H1 (cell line): ENCODE results near the gene HSPA2. TPM values are rescaled to one million over a fixed set of nuclear protein-coding genes. Genes with fewer than 3 reads are reported as not detected.

ENCODE experiments used
- CTCF ChIA-PET: fragments of 300-600 bp; sonication (Branson Sonifier 250); formaldehyde crosslinking; loops from one replicate; lab custom pipeline; 2021; ENCODE audit not compliant: partially characterized antibody; lab: Charles Lee
- POLR2A ChIA-PET: fragments of 300-600 bp; sonication (Branson Sonifier 250); formaldehyde crosslinking; loops from one replicate; lab custom pipeline; 2021; ENCODE audit warnings: inconsistent platforms; ENCODE audit not compliant: partially characterized antibody; lab: Charles Lee
- DNase-seq, 2 experiments: peaks; one replicate each; pipeline versions ENCODE4 v3.0.0 to v3.0.0-alpha.2; 2010 to 2022; ENCODE audit warnings: low spot score in 2 of 2, low read depth in 1 of 2, mixed read lengths in 1 of 2
- FAIRE-seq: peaks from 2 replicates; lab custom pipeline; 2011; peaks lifted over from hg19 to GRCh38; lab: Jason Lieb, UNC
- H2AFZ ChIP-seq: 2 replicates; pipeline ENCODE4 v1.8.1; 2012; ENCODE audit warnings: low read length, inconsistent platforms
- H2AK5ac ChIP-seq: 2 replicates; pipeline ENCODE4 v1.6.1; 2013; ENCODE audit warnings: low read depth, low read length
- H2BK120ac ChIP-seq: replicated peaks from 2 replicates; pipeline ENCODE3; 2013; ENCODE audit warnings: low read depth, low read length, inconsistent platforms
- H2BK12ac ChIP-seq: 2 replicates; pipeline ENCODE4 v1.6.1; 2013; ENCODE audit warnings: low read depth, low read length
- H2BK15ac ChIP-seq: 2 replicates; pipeline ENCODE4 v1.6.1; 2013; ENCODE audit warnings: low read length
- H2BK20ac ChIP-seq: 2 replicates; pipeline ENCODE4 v1.6.1; 2013; ENCODE audit warnings: low read length
- H2BK5ac ChIP-seq: 2 replicates; pipeline ENCODE4 v1.6.1; 2013; ENCODE audit warnings: low read depth, low read length
- H3K14ac ChIP-seq: 2 replicates; pipeline ENCODE4 v1.6.1; 2013; ENCODE audit warnings: inconsistent platforms; ENCODE audit not compliant: insufficient read length
- H3K18ac ChIP-seq: 2 replicates; pipeline ENCODE4 v1.6.1; 2013; ENCODE audit warnings: low read length; ENCODE audit errors: extremely low read depth
- H3K23ac ChIP-seq: 2 replicates; pipeline ENCODE4 v1.6.1; 2013; ENCODE audit warnings: inconsistent platforms; ENCODE audit not compliant: insufficient read length
- H3K23me2 ChIP-seq: 2 replicates; pipeline ENCODE4 v1.6.1; 2013; ENCODE audit warnings: low read depth, low read length
- H3K27ac ChIP-seq: 2 replicates; pipeline ENCODE4 v1.6.1; 2011; ENCODE audit warnings: low read depth, low read length, inconsistent platforms
- H3K27me3 ChIP-seq, 4 experiments: replicated peaks in 1 of 4; 1 replicate in 1 of 4; 2 replicates in 3 of 4; pipeline versions ENCODE4 v1.6.1 to v1.8.1; 2011 to 2013; ENCODE audit warnings: low read length in 3 of 4, mild to moderate bottlenecking in 3 of 4, inconsistent platforms in 2 of 4, mixed read lengths in 2 of 4, moderate library complexity in 1 of 4; ENCODE audit not compliant: control insufficient read depth in 3 of 4, insufficient read depth in 3 of 4; ENCODE audit errors: extremely low read depth in 1 of 4
- H3K36me3 ChIP-seq, 4 experiments: 2 replicates each; pipeline versions ENCODE4 v1.6.1 to v1.8.1; 2011 to 2013; ENCODE audit warnings: mild to moderate bottlenecking in 4 of 4, low read length in 3 of 4, moderate library complexity in 2 of 4, control low read depth in 1 of 4, inconsistent platforms in 1 of 4; ENCODE audit not compliant: insufficient read depth in 4 of 4, control insufficient read depth in 2 of 4
- H3K4ac ChIP-seq: replicated peaks from 2 replicates; pipeline ENCODE3; 2013; ENCODE audit warnings: low read length, low read depth, mixed read lengths, inconsistent platforms; ENCODE audit not compliant: insufficient read length
- H3K4me1 ChIP-seq, 4 experiments: replicated peaks in 1 of 4; 1 replicate in 1 of 4; 2 replicates in 3 of 4; pipeline versions ENCODE4 v1.6.1 to v1.8.1; 2011 to 2013; ENCODE audit warnings: low read length in 3 of 4, inconsistent platforms in 2 of 4, mixed read lengths in 1 of 4; ENCODE audit not compliant: insufficient read depth in 4 of 4, control insufficient read depth in 3 of 4
- H3K4me2 ChIP-seq, 2 experiments: 2 replicates each; pipeline versions ENCODE4 v1.6.1 to v1.8.1; 2011 to 2013; ENCODE audit warnings: low read depth in 2 of 2, low read length in 2 of 2, control low read depth in 1 of 2, inconsistent platforms in 1 of 2, mild to moderate bottlenecking in 1 of 2; ENCODE audit not compliant: insufficient read depth in 1 of 2
- H3K4me3 ChIP-seq, 4 experiments: fragments of 200-600, 300-600 bp in 1 of 4; sonication (generic), shearing (Covaris generic), sonication (Bioruptor Twin) in 1 of 4; 2 replicates each; pipeline versions ENCODE4 v1.5.1 to v1.8.1; 2011 to 2016; ENCODE audit warnings: low read length in 4 of 4, low read depth in 3 of 4, control low read depth in 2 of 4, inconsistent platforms in 2 of 4, mild to moderate bottlenecking in 2 of 4, mixed read lengths in 1 of 4, moderate library complexity in 1 of 4; ENCODE audit not compliant: insufficient read depth in 2 of 4; ENCODE audit errors: extremely low read depth in 1 of 4
- H3K56ac ChIP-seq: replicated peaks from 2 replicates; pipeline ENCODE3; 2013; ENCODE audit warnings: low read depth, mild to moderate bottlenecking, mixed read lengths, low read length, inconsistent platforms; ENCODE audit not compliant: insufficient read length
- H3K79me1 ChIP-seq: 2 replicates; pipeline ENCODE4 v1.6.1; 2013; ENCODE audit warnings: low read depth, low read length, control low read depth
- H3K79me2 ChIP-seq, 2 experiments: 2 replicates each; pipeline versions ENCODE4 v1.6.1 to v1.8.1; 2012 to 2013; ENCODE audit warnings: low read length in 2 of 2, mild to moderate bottlenecking in 2 of 2, inconsistent platforms in 1 of 2; ENCODE audit not compliant: insufficient read depth in 2 of 2, control insufficient read depth in 1 of 2
- H3K9ac ChIP-seq, 4 experiments: replicated peaks in 1 of 4; 1 replicate in 1 of 4; 2 replicates in 3 of 4; pipeline versions ENCODE4 v1.6.1 to v1.8.1; 2011 to 2013; ENCODE audit warnings: low read depth in 3 of 4, low read length in 3 of 4, control low read depth in 2 of 4, mild to moderate bottlenecking in 2 of 4, moderate library complexity in 2 of 4, inconsistent platforms in 1 of 4; ENCODE audit errors: extremely low read depth in 1 of 4
- H3K9me3 ChIP-seq, 2 experiments: 2 replicates each; pipeline versions ENCODE4 v1.6.1 to v1.8.1; 2012 to 2013; ENCODE audit warnings: mild to moderate bottlenecking in 2 of 2, moderate library complexity in 2 of 2, control low read depth in 1 of 2, inconsistent platforms in 1 of 2, low read depth in 1 of 2, low read length in 1 of 2, mixed read lengths in 1 of 2; ENCODE audit not compliant: insufficient read depth in 2 of 2
- H4K20me1 ChIP-seq, 2 experiments: replicated peaks in 1 of 2; 2 replicates each; pipeline versions ENCODE3 to v1.8.1; 2011 to 2013; ENCODE audit warnings: inconsistent platforms in 2 of 2, low read length in 2 of 2, mild to moderate bottlenecking in 1 of 2; ENCODE audit not compliant: insufficient read depth in 2 of 2, control insufficient read depth in 1 of 2
- H4K5ac ChIP-seq: 2 replicates; pipeline ENCODE4 v1.6.1; 2013; ENCODE audit warnings: low read length, low read depth, mixed read lengths, inconsistent platforms; ENCODE audit not compliant: insufficient read length
- H4K8ac ChIP-seq: 2 replicates; pipeline ENCODE4 v1.8.0; 2013; ENCODE audit warnings: mild to moderate bottlenecking, moderate library complexity, low read length, inconsistent platforms; ENCODE audit not compliant: insufficient read depth; ENCODE audit errors: extremely low read depth
- H4K91ac ChIP-seq: replicated peaks from 2 replicates; pipeline ENCODE3; 2013; ENCODE audit warnings: low read length, mixed read lengths, inconsistent platforms; ENCODE audit not compliant: insufficient read length
- CBX8 ChIP-seq: fragments of 300-800, 300-1000 bp; sonication (generic); IDR thresholded peaks from 2 replicates; pipeline ENCODE4 v1.7.1; 2016; ENCODE audit warnings: low read depth, low read length, borderline replicate concordance
- EGR1 ChIP-seq: IDR thresholded peaks from 2 replicates; pipeline ENCODE4 v1.6.1; 2011; ENCODE audit warnings: low read depth, low read length, borderline replicate concordance
- POU5F1 ChIP-seq: IDR thresholded peaks from 2 replicates; pipeline ENCODE4 v1.6.1; 2011; ENCODE audit warnings: low read depth, mild to moderate bottlenecking, low read length, moderate library complexity
- RNF2 ChIP-seq: fragments of 200-900, 300-1000 bp; sonication (generic); IDR thresholded peaks from 2 replicates; pipeline ENCODE4 v1.7.1; 2016; ENCODE audit warnings: borderline replicate concordance, low read depth, mild to moderate bottlenecking, antibody characterized with exemption, low read length; ENCODE audit not compliant: poor library complexity, severe bottlenecking; ENCODE audit errors: missing control alignments
- whole genome bisulfite sequencing, 2 experiments: shearing (Covaris generic) in 1 of 2; methylation state at CpG; one replicate each; pipeline versions ENCODE4 v1.1.6 to v1.1.7; 2013 to 2015; ENCODE audit warnings: low lambda C conversion rate in 2 of 2, mixed read lengths in 2 of 2, inconsistent platforms in 1 of 2, low coverage in 1 of 2, missing lambda C conversion rate in 1 of 2; ENCODE audit not compliant: insufficient replicate concordance in 2 of 2, insufficient coverage in 1 of 2, insufficient read length in 1 of 2; ENCODE audit errors: extremely low coverage in 1 of 2, missing lambda C conversion rate in 1 of 2; 5-methylcytosine and 5-hydroxymethylcytosine counted together
- polyA plus RNA-seq, 7 experiments: library from polyadenylated mRNA; depleted of rRNA in 3 of 7; stranded (reverse) in 5 of 7; unstranded in 2 of 7; fragments of >200 nt in 5 of 7; fragments of 200-250 nt in 2 of 7; gene quantifications; 1 replicate in 5 of 7; 2 replicates in 1 of 7; 4 replicates in 1 of 7; pipeline versions ENCODE4 v1.2.1 to v1.2.3, GENCODE V29; 2011 to 2013; ENCODE audit warnings: missing spikeins in 2 of 7, mixed read lengths in 2 of 7
- total RNA-seq: library from RNA; stranded (reverse); fragmentation: NEBNext Ultra II Directional; extraction: Animal tissue kit (Norgen Biotek cat#: 25700); gene quantifications from 2 replicates; pipeline ENCODE4 v1.2.1, GENCODE V29; 2021
- TF ChIP-seq, protein P1 (sequence below): IDR thresholded peaks from 2 replicates; pipeline ENCODE4 v1.6.1; 2011; ENCODE audit warnings: low read depth, mild to moderate bottlenecking, low read length; ENCODE audit not compliant: insufficient read depth
- TF ChIP-seq, protein P2 (sequence below): IDR thresholded peaks from 2 replicates; pipeline ENCODE4 v1.6.1; 2011; ENCODE audit warnings: low read length, improper control_type of control experiment

The HSPA2 gene
- total and polyA plus RNA-seq, 2 of the 8 experiments (the other 6 are each of a cell fraction or from before 2014, with no cell fraction given), result 30.5 to 82.9 TPM

DNA sequence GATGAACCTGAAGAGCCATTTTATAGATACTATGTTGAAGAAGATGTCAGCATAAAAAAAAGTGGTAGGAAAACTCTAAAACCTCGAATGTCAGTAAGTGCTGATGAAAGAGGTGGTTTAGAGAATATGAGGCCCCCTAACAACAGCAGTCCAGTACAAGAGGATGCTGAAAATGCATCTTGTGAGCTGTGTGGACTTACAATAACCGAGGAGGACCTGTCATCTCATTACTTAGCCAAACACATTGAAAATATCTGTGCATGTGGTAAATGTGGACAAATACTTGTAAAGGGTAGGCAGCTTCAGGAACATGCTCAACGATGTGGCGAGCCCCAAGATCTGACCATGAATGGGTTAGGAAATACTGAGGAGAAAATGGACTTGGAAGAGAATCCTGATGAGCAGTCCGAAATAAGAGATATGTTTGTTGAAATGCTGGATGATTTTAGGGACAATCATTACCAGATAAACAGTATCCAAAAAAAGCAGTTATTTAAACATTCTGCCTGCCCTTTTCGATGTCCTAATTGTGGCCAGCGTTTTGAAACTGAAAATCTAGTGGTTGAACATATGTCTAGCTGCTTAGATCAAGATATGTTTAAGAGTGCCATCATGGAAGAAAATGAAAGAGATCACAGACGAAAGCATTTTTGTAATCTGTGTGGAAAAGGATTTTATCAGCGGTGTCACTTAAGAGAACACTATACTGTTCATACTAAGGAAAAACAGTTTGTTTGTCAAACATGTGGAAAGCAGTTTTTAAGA is 17.8 kb upstream of the HSPA2 start:
- WGBS, 2 experiments, result 86% methylated on average over 9 of the region's 9 CpGs; no CpG with 5 or more reads in 1 of the 2 experiments
- no peak overlapping the region for H3K56ac ChIP-seq
- H4K91ac ChIP-seq, result no peak overlapping the region
- no peak overlapping the region for H2BK15ac ChIP-seq
- H3K27me3 ChIP-seq, result no peaks in the 10 kb centered on the region
- H3K36me3 ChIP-seq, result peaks cover 0 to 17% (median 7%) of the 10 kb centered on the region in 4 experiments; a peak in 5 of 8 replicates
- no peak overlapping the region for H2BK5ac ChIP-seq
- H3K79me2 ChIP-seq, result peaks cover 0 to 23% of the 10 kb centered on the region in 2 experiments; a peak in 2 of 4 replicates
- DNase-seq, result no peak
- no peaks in the 10 kb centered on the region for H3K4me1 ChIP-seq
- H4K8ac ChIP-seq, result no peak overlapping the region; the same call in 1 of the 2 replicates
- no peak overlapping the region for H3K9ac ChIP-seq
- FAIRE-seq, result no peak
- H4K20me1 ChIP-seq, result peaks cover 1 to 2% of the 10 kb centered on the region in 2 experiments
- H3K79me1 ChIP-seq, result peaks cover 2% of the 10 kb centered on the region; the same call in 1 of the 2 replicates
- no peak overlapping the region for H2BK120ac ChIP-seq
- H3K18ac ChIP-seq, result no peak overlapping the region
- no peak overlapping the region for H3K14ac ChIP-seq
- H2BK12ac ChIP-seq, result no peak overlapping the region
- H3K4ac ChIP-seq, result no peak overlapping the region
- no peaks in the 10 kb centered on the region for H3K23me2 ChIP-seq
- POLR2A ChIA-PET, result interaction anchor here (0.9 to 5.5 kb wide), 5 partner anchors 12 to 68 kb away, joined by 3 to 27 read pairs (median 5); partner anchors contain the start of genes HSPA2 and ZBTB1
- no peak overlapping the region for H2AK5ac ChIP-seq
- H3K4me2 ChIP-seq, result no peak overlapping the region
- no peak overlapping the region for H2AFZ ChIP-seq
- H3K9me3 ChIP-seq, result no peaks in the 10 kb centered on the region; a peak in 1 of 4 replicates
- no peak overlapping the region for H3K23ac ChIP-seq
- no peak overlapping the region for H4K5ac ChIP-seq
- H2BK20ac ChIP-seq, result no peak overlapping the region
- CTCF ChIA-PET, result interaction anchor here (0.8 to 2.7 kb wide), 2 partner anchors 12 kb away, joined by 3 to 20 read pairs; no protein-coding TSS in a partner anchor
- no peak overlapping the region for H3K27ac ChIP-seq
- TF ChIP-seq POU5F1, result no peak
- TF ChIP-seq CBX8, result no peak
- TF ChIP-seq EGR1, result no peak
- TF ChIP-seq, protein P1, sequence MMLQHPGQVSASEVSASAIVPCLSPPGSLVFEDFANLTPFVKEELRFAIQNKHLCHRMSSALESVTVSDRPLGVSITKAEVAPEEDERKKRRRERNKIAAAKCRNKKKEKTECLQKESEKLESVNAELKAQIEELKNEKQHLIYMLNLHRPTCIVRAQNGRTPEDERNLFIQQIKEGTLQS, result no peak
- no peak for TF ChIP-seq RNF2
- TF ChIP-seq, protein P2, sequence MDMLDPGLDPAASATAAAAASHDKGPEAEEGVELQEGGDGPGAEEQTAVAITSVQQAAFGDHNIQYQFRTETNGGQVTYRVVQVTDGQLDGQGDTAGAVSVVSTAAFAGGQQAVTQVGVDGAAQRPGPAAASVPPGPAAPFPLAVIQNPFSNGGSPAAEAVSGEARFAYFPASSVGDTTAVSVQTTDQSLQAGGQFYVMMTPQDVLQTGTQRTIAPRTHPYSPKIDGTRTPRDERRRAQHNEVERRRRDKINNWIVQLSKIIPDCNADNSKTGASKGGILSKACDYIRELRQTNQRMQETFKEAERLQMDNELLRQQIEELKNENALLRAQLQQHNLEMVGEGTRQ, result no peak
- TF ChIP-seq, all 59 proteins: peak for 0
- no peak overlapping the region for H3K4me3 ChIP-seq
